ENCODE data around the gene ICA1.

DNA sequence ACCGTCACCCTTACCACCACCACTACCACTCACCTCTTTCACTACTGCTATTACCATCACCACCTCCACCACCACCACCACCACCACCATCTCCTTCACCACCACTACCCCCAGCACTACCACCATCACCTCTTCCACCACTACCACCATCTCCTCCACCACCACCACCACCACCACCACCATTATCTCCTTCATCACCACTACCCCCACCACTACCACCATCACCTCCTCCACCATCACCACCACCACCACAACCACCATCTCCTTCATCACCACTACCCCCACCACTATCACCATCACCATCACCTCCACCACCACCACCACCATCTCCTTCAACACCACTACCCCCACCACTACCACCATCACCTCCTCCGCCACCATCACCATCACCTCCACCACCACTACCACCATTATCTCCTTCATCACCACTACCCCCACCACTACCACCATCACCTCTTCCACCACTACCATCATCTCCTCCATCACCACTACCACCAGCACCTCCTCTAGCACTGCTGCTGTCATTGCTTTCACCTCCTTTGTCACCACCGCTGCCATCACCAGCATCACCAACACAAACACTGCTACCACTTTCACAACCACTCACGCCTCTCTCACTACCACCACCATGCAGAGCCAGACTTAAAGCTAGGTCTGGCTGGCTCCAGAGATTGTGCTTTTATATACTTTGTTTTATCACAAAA, 109.3 kb downstream of the ICA1 start:
- TF ChIP-seq EZH2 (IDR thresholded peaks at IDR 0.05; ENCODE audit: borderline replicate concordance, low read depth, low read length, poor library complexity, severe bottlenecking), result no peak
- TF ChIP-seq, protein P1, sequence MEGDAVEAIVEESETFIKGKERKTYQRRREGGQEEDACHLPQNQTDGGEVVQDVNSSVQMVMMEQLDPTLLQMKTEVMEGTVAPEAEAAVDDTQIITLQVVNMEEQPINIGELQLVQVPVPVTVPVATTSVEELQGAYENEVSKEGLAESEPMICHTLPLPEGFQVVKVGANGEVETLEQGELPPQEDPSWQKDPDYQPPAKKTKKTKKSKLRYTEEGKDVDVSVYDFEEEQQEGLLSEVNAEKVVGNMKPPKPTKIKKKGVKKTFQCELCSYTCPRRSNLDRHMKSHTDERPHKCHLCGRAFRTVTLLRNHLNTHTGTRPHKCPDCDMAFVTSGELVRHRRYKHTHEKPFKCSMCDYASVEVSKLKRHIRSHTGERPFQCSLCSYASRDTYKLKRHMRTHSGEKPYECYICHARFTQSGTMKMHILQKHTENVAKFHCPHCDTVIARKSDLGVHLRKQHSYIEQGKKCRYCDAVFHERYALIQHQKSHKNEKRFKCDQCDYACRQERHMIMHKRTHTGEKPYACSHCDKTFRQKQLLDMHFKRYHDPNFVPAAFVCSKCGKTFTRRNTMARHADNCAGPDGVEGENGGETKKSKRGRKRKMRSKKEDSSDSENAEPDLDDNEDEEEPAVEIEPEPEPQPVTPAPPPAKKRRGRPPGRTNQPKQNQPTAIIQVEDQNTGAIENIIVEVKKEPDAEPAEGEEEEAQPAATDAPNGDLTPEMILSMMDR (conservative IDR thresholded peaks at IDR 0.05; ENCODE audit: low read depth, low read length), result no peak

All from A673 (cell line).